Measurements from ENCODE around the gene GAPVD1.
"Not testable (repeated sequence)": the region's sequence is repeated elsewhere in the genome, so short reads cannot be mapped to it uniquely, and the experiment has no call there.

The GAPVD1 gene

DNA sequence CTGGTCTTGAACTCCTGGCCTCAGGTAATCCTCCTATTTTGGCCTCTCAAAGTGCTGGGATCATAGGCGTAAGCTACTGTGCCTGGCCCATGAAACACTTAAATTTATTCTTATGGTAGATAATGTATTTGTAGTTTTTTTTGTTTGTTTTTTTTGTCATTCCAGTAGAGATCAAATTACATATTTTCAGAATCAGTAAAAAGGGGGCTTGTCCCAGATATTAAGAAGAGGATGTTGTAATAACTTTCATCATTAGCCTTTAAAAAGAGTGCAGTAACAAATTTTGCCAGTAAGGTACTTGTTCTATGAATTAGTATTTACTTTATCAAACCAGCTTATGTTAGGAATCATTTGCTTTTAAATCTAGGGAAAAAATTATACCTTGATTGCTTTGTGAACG lies 42.6 kb downstream of the GAPVD1 start:
- Histone ChIP-seq H3K36me3 (ENCODE audit: control insufficient read depth, insufficient read depth, low read length) (no peaks in the 10 kb centered on the region), H3K4me1 (no peaks in the 10 kb centered on the region), H3K4me2 (ENCODE audit: low read length) (no peak overlapping the region), H2AFZ (no peak overlapping the region), H3K27ac (no peak overlapping the region), H3K4me3 (ENCODE audit: low read depth, low read length) (no peak overlapping the region), H3K79me2 (no peaks in the 10 kb centered on the region), H3K9me3 (ENCODE audit: control insufficient read depth, low read length) (no peaks in the 10 kb centered on the region), H3K9ac (no peak overlapping the region), H3K27me3 (ENCODE audit: control insufficient read depth, insufficient read depth, low read length) (no peaks in the 10 kb centered on the region)
- TF ChIP-seq, protein P1, sequence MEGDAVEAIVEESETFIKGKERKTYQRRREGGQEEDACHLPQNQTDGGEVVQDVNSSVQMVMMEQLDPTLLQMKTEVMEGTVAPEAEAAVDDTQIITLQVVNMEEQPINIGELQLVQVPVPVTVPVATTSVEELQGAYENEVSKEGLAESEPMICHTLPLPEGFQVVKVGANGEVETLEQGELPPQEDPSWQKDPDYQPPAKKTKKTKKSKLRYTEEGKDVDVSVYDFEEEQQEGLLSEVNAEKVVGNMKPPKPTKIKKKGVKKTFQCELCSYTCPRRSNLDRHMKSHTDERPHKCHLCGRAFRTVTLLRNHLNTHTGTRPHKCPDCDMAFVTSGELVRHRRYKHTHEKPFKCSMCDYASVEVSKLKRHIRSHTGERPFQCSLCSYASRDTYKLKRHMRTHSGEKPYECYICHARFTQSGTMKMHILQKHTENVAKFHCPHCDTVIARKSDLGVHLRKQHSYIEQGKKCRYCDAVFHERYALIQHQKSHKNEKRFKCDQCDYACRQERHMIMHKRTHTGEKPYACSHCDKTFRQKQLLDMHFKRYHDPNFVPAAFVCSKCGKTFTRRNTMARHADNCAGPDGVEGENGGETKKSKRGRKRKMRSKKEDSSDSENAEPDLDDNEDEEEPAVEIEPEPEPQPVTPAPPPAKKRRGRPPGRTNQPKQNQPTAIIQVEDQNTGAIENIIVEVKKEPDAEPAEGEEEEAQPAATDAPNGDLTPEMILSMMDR (IDR thresholded peaks at IDR 0.05) = no peak

DNA sequence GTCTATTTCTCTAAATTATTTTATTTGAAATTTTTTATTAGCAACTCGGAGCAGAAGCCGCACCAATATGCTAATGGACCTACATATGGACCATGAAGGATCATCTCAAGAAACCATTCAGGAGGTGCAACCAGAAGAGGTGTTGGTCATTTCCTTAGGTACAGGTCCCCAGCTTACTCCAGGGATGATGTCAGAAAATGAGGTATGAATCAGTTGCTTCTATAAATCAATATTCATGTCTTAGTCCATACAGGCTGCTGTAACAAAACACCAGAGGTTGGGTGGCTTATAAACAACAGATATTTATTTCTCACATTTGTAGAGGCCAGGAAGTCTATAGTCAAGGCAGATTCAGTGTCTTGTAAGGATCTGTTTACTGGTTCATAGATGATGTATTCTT lies 50.8 kb downstream of the GAPVD1 start:
- Histone ChIP-seq H3K79me2 (no peaks in the 10 kb centered on the region), H2AFZ (no peak overlapping the region), H3K9ac (no peak overlapping the region), H3K27me3 (ENCODE audit: control insufficient read depth, insufficient read depth, low read length) (no peaks in the 10 kb centered on the region), H3K9me3 (ENCODE audit: control insufficient read depth, low read length) (no peaks in the 10 kb centered on the region), H3K4me1 (no peaks in the 10 kb centered on the region), H3K4me2 (ENCODE audit: low read length) (no peak overlapping the region), H3K27ac (no peak overlapping the region), H3K4me3 (ENCODE audit: low read depth, low read length) (no peak overlapping the region), H3K36me3 (ENCODE audit: control insufficient read depth, insufficient read depth, low read length) (no peaks in the 10 kb centered on the region)
- TF ChIP-seq, protein P1 (IDR thresholded peaks at IDR 0.05) = no peak

DNA sequence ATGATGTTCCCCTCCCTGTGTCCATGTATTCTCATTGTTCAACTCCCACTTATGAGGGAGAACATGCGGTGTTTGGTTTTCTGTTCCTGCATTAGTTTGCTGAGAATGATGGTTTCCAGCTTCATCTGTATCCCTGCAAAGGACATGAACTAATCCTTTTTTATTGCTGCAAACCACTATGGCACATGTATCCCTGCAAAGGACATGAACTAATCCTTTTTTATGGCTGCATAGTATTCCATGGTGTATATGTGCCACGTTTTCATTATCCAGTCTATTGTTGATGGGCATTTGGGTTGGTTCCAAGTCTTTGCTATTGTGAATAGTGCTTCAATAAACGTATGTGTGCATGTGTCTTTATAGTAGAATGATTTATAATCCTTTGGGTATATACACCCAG lies 54.7 kb downstream of the GAPVD1 start:
- not testable (repeated sequence) for H3K36me3 ChIP-seq (ENCODE audit: control insufficient read depth, insufficient read depth, low read length); H3K79me2 ChIP-seq; H3K9me3 ChIP-seq (ENCODE audit: control insufficient read depth, low read length); H3K4me1 ChIP-seq; H3K9ac ChIP-seq; H3K27me3 ChIP-seq (ENCODE audit: control insufficient read depth, insufficient read depth, low read length); H3K4me3 ChIP-seq (ENCODE audit: low read depth, low read length); H2AFZ ChIP-seq; H3K27ac ChIP-seq; H3K4me2 ChIP-seq (ENCODE audit: low read length)

DNA sequence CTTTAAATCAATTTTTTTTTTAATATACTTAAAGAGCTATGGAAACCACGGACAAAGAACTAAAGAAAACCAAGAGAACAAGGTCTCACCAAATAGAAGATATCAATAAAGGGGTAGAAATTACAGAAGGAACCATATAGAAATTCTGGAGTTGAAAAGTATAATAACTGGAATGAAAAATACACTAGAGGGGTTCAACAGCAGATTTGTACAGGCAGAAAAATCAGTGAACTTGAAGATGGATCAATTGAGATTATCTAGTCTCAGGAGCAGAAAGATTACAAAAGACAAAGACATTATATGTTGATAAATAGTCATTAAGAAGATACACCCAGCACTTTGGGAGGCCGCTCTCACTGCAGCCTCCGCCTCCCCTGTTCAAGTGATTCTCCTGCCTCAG lies 56.1 kb downstream of the GAPVD1 start:
- H2AFZ ChIP-seq = no peak overlapping the region
- H3K27me3 ChIP-seq (ENCODE audit: control insufficient read depth, insufficient read depth, low read length) = no peaks in the 10 kb centered on the region
- H3K79me2 ChIP-seq = no peaks in the 10 kb centered on the region
- H3K9ac ChIP-seq = no peak overlapping the region
- H3K4me3 ChIP-seq (ENCODE audit: low read depth, low read length) = no peak overlapping the region
- H3K9me3 ChIP-seq (ENCODE audit: control insufficient read depth, low read length) = no peaks in the 10 kb centered on the region
- no peaks in the 10 kb centered on the region for H3K36me3 ChIP-seq (ENCODE audit: control insufficient read depth, insufficient read depth, low read length)
- H3K27ac ChIP-seq = no peak overlapping the region
- H3K4me1 ChIP-seq = no peaks in the 10 kb centered on the region
- TF ChIP-seq, protein P1 (IDR thresholded peaks at IDR 0.05) = no peak
- H3K4me2 ChIP-seq (ENCODE audit: low read length) = no peak overlapping the region

DNA sequence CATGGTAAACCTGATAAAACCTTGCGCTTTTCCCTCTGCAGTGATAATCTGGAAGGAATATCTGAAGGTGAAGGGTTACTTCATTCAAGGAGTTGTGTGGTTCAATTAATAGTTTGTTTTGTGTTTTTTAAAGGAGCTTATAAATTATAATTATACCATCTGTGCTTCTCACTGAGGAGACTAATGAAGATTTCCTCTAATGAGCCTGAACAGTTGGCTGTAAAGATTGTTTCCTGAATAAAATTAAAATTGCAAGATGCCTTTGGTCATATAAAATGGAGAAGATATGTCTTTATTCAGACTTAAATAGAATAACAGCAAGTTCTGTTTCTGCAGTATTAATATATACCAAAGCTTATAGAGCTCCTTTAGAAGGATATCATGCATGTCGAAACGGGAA lies 59.9 kb downstream of the GAPVD1 start:
- TF ChIP-seq, protein P1 (IDR thresholded peaks at IDR 0.05) = no peak
- no peak overlapping the region for H3K9ac ChIP-seq
- no peaks in the 10 kb centered on the region for H3K79me2 ChIP-seq
- no peak overlapping the region for H3K4me2 ChIP-seq (ENCODE audit: low read length)
- H2AFZ ChIP-seq = no peak overlapping the region
- H3K27ac ChIP-seq = no peak overlapping the region
- no peak overlapping the region for H3K4me3 ChIP-seq (ENCODE audit: low read depth, low read length)
- H3K9me3 ChIP-seq (ENCODE audit: control insufficient read depth, low read length) = no peaks in the 10 kb centered on the region
- H3K36me3 ChIP-seq (ENCODE audit: control insufficient read depth, insufficient read depth, low read length) = no peaks in the 10 kb centered on the region
- H3K27me3 ChIP-seq (ENCODE audit: control insufficient read depth, insufficient read depth, low read length) = no peaks in the 10 kb centered on the region
- no peaks in the 10 kb centered on the region for H3K4me1 ChIP-seq

Measured in parathyroid adenoma (tissue), 2 donors.